HG02970 (cell line): ENCODE data around the gene SEC22A.

Source experiments
- ATAC-seq: cut with Tn5 transposase; IDR thresholded peaks from one replicate; pipeline ENCODE4 v1.9.1; 2021; ENCODE audit warnings: mild to moderate bottlenecking, moderate library complexity, moderate number of reproducible peaks; ENCODE audit not compliant: unreplicated experiment, low FRiP score

SEC22A gene

GRCh38 chr3:123262226-123262625 is 60.5 kb downstream of the SEC22A start:
- no peak for ATAC-seq

GRCh38 chr3:123262868-123263267 is 61.1 kb downstream of the SEC22A start:
- no peak for ATAC-seq

- ATAC-seq = no peak
These were observed 62.2 kb downstream of the SEC22A start for GRCh38 chr3:123263941-123264340.

- no peak for ATAC-seq
These were observed 66.1 kb downstream of the SEC22A start for GRCh38 chr3:123267821-123268220.

- ATAC-seq = no peak
These were observed 69.1 kb downstream of the SEC22A start for GRCh38 chr3:123270818-123271217.

- no peak for ATAC-seq
These were observed 69.9 kb downstream of the SEC22A start for GRCh38 chr3:123271466-123272159.

GRCh38 chr3:123272547-123272946 is 70.8 kb downstream of the SEC22A start:
- ATAC-seq = no peak

GRCh38 chr3:123275691-123276090 is 73.9 kb downstream of the SEC22A start:
- ATAC-seq = no peak

- ATAC-seq = no peak
These were observed 74.7 kb downstream of the SEC22A start for GRCh38 chr3:123276346-123277006.

- no peak for ATAC-seq
These were observed 75.4 kb downstream of the SEC22A start for GRCh38 chr3:123277106-123277505.

GRCh38 chr3:123278446-123278845 is 76.7 kb downstream of the SEC22A start:
- ATAC-seq = no peak

GRCh38 chr3:123279121-123279520 is 77.4 kb downstream of the SEC22A start:
- no peak for ATAC-seq

GRCh38 chr3:123281406-123281805 is 79.7 kb downstream of the SEC22A start:
- no peak for ATAC-seq

GRCh38 chr3:123281929-123282328 is 80.2 kb downstream of the SEC22A start:
- no peak for ATAC-seq

- no peak for ATAC-seq
These were observed 80.7 kb downstream of the SEC22A start for GRCh38 chr3:123282461-123282860.

- ATAC-seq = no peak
These were observed 81.3 kb downstream of the SEC22A start for GRCh38 chr3:123283074-123283473.

- no peak for ATAC-seq
These were observed 82.1 kb downstream of the SEC22A start for GRCh38 chr3:123283657-123284398.

GRCh38 chr3:123284399-123285010 is 82.8 kb downstream of the SEC22A start:
- no peak for ATAC-seq

- no peak for ATAC-seq
These were observed 83.3 kb downstream of the SEC22A start for GRCh38 chr3:123285066-123285465.

GRCh38 chr3:123285479-123285878 is 83.7 kb downstream of the SEC22A start:
- ATAC-seq = no peak

- no peak for ATAC-seq
These were observed 84.2 kb downstream of the SEC22A start for GRCh38 chr3:123285931-123286307.
